Right lung (tissue), 5 donors: ENCODE results near the gene HHATL. TPM values are rescaled to one million over a fixed set of nuclear protein-coding genes. Genes with fewer than 3 reads are reported as not detected.

Experiments
- DNase-seq, 2 donors: peaks; one replicate each; pipeline ENCODE4 v3.0.0-alpha.2; 2013
- polyA plus RNA-seq, 5 donors: library from polyadenylated mRNA; unstranded; fragments of 120-200 nt; gene quantifications; one replicate each; pipeline versions ENCODE4 v1.2.1 to v1.2.3, GENCODE V29; 2013; ENCODE audit warnings: inconsistent platforms in 1 of 5, low replicate concordance in 1 of 5; ENCODE audit not compliant: insufficient read length in 5 of 5, insufficient read depth in 1 of 5

Gene HHATL
- polyA plus RNA-seq, 5 donors: 0.84 to 3.0 (median 1.6) TPM; not detected in 1

- no peak for DNase-seq
Observed at GRCh38 chr3:42713747-42714146, 11.1 kb upstream of the HHATL start.

GRCh38 chr3:42712688-42713372 is 10.2 kb upstream of the HHATL start:
- no peak for DNase-seq

GRCh38 chr3:42712344-42712648 is 9.7 kb upstream of the HHATL start:
- DNase-seq: no peak

- no peak for DNase-seq
Observed at GRCh38 chr3:42711491-42712343, 9.1 kb upstream of the HHATL start.

- no peak for DNase-seq
Observed at GRCh38 chr3:42710323-42711021, 7.9 kb upstream of the HHATL start.

DNA sequence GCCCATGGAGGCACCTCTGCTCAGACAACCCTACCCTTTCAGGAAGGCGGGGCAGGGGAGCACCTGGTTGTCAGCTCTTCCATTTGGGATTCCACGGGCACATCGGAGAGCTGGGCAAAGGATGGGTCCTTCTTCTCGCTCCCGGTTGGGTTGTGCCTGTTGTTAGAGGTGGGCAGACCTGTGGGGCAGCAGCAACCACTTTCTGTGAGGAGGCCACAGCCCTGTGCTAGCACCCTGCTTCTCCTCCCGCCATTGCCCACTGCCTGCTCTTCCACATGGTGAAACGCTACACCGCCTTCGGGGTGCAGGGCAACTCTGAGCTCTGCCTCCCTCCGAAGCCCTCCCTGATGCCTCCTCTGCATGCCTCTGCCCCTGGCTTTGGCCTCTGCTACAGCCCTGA is 7.0 kb upstream of the HHATL start:
- DNase-seq: no peak

- no peak for DNase-seq
Observed at GRCh38 chr3:42708611-42709151, 6.1 kb upstream of the HHATL start.

DNA sequence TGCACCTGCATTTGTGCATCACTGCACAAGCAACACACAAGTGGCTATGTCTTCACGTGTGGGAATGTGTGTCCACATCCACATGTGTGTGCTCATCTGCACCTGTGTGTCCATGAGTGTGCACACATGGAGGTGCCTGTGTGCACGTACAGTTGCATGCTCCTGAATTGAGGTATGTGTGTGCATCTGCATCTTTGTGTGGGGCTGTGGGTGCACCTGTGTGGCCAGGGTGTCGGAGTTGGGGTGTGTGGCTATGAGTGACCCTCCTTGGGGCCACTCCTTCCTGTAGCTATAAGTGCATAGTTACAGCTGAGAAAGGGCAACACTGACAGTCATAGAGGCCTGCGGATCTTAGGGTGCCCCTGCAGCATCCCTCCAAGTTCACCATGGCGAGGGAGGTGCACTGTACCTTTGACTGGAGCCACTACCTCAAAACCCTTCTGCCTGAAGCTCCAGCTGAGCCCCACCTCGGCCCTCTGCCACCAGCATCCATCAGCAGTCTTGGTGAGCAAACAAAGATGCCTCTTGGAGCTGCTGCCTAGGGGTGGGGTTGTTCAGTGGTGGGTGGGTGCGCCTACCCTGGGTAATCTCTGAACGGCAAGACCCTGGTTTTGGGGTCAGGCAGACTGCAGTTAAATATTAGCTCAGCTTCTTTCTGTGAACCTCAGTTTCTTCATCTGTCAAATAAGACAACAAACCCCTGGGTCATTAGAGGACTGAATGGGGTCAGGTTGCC is 5.2 kb upstream of the HHATL start:
- DNase-seq: no peak

GRCh38 chr3:42706721-42707619 is 4.4 kb upstream of the HHATL start:
- no peak for DNase-seq

DNA sequence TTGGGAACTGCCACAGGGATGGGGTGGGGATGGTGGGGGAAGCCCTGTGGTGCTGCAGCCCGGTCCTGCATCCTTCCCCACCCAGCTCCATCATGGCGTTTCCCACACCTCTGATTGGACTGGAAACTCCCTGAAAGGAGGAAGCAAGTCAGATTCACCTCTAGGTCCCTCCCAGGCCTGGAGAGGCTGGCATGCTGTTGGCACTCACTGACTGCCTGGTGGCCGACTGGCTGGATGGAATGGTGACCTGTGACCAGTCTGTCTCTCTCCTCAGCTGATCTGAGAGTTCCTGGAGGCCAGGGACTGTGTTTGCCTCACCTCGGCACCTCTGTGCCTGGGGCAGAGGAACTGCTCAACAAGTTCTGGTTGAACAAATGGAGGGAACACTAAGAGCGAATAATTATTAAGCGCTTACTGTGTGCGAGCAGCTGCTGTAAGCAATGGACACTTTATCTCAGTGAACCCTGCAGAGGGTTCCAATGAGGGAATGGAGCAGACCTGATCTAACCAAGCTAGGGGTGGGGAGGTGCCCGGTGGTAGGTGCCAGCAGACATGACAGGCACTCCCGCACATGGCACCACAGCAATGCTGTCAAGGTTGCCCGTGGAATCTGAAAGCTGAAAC is 3.5 kb upstream of the HHATL start:
- no peak for DNase-seq

DNA sequence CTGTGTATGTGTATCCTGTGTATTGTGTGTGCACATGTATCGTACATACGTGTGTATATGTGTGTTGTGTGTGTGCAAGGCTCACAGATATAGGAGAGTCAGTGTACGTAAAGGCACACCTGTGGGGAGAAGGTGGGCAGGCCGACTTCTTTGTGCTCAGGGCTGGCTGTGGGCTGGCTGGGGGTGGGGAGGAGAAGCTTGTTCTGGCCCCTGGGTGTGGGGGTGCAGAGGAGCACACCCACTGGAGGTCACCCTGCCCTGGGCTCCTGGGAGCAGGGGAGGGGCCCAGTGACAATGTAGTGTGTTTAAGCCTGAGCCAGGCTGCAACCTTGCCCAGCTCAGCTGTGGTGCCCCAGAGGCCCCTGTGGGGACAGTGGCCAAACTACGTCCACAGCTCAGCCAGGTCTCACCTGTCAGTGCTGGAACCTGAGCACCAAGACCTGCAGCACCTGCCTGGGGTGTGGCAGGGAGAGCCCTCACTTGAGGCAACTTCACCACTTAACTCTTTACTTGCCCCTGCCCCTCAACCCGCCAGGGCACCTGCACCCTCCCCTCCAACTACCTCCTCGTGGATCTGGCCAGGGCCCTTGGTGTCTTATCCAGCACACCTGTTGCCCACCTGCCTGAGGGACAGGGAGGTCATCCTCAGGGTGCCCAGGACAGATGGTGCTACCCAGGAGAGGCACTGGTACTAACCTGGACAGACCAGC is 2.6 kb upstream of the HHATL start:
- DNase-seq: no peak

GRCh38 chr3:42704136-42704841 is 1.7 kb upstream of the HHATL start:
- DNase-seq: no peak

- DNase-seq: no peak
Observed at GRCh38 chr3:42703695-42704025, 1.1 kb upstream of the HHATL start.

DNA sequence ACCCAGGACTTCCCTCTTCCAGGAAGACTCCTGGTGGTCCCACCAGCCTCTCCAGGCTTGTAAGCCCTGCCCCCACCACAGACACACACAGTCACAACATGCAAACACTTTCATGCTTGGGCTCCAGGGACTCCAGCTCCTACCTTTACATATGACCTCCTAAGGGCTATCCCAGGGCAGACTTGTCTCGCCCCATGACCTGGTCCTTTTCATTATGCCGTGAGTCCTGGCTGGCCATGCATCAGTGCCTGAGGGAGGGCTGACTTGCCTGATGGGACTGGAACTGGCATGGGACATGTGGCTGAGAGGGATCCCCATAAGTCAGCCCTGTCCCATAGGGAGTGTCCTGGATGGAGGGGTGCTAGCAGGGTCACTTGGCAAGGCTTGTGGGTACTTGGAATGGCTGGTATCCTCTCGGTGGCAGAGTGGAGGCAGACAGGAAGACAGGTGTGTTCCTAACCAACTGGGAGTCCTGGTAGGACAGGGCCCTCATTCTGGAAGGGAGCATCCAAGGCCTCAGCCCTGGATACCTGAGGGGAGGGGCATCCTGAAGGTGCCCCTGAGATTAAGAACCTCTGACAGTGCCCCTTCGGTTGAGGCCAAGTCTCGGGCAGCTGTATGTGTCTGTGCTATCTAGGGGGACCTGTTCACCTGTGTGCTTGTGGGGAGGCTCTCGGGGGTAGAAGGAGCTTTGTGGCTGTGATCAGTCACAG is 540 bp upstream of the HHATL start:
- DNase-seq: no peak

DNA sequence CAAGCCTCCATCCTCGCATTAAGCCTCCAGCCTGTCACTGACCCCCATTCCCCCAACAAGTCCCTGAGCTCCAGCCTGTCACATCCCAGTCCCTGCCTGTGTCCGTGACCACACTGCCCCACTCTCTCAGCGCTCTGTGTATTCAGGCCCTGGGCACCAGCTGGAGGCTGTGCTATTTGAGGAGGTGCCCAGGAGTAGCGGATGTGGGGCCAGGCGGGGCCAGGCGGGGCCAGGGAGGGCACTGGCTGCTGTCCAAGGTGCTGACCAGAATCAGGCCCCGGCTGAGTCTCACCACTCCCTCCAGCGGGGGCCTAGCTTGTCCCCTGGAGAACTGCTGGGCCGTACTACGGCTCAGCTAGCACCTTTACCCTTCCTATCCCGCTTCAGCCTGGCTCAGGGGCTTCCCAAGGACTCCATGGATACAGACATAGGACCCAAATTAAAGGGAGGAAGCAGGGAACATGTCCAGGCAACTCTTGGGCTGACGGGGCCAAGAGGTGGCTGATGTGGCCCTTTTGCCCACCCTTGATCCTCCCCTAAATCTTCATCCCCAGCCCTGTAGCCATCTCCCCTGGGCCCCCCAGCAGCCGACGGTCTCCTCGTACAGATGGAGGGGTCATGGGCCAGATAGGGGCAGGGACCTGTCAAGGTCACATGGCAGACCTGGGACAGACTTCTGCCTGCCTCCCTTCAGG is 1.1 kb downstream of the HHATL start:
- DNase-seq: peak in 1 of 2 donors; percentile 35

DNA sequence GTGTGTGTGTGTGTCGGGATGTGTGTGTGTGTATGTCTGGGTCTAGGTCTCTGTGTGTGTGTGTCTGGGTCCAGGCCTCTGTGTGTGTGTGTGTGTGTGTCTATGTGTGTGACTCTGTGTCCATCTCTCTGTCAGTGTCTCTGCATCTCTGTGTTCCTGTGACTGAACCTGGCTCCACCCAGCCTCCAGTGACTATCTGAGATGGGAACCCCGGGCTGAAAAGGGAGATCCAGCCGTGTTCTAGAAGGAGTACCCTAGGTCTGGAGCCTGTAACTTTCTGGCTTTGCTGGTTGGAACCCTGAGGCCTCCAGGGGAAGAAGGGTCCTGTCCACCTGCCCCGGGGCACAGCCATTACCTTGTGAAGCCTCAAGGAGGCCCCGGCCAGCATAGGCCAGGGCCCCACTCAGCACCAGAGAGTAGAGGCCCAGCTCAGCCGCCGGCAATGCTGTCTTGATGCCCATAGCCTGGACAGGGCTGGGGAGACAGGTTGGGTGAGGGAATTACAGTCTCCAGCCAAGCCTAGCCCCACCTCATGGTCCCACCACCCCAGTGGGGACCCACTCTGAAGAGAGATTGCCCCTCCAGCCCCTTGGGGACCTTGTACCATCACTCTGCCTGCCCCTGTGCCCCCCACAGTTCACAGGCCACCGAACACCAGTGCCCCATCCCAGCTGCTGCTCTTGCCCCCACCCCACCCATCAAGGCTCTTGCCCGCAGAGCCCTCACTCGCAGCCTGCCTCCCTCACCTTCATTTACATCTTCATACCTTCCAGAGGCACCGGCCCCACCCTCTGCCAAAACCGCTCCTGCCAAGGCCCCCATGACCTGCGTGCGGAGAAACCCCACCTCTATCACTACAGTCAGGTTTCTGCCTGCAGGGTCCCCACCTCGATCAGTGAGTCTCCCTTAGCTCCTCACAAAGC is 2.0 kb downstream of the HHATL start:
- no peak for DNase-seq
